HepG2 (cell line): Measurements from ENCODE around the gene CTAG1A. TPM values are rescaled to one million over a fixed set of nuclear protein-coding genes. Genes with fewer than 3 reads are reported as not detected.

Experiments used
- BRCA1 ChIP-seq: sonication (generic); formaldehyde crosslinking; IDR thresholded peaks from 2 replicates; pipeline ENCODE4 v1.4.0; 2020; ENCODE audit warnings: missing genetic modification reagents
- NR2C2 ChIP-seq: sonication (generic); formaldehyde crosslinking; IDR thresholded peaks from 2 replicates; pipeline ENCODE4 v1.4.0; 2020; ENCODE audit warnings: missing genetic modification reagents, mild to moderate bottlenecking, moderate library complexity, borderline replicate concordance
- ONECUT2 ChIP-seq: sonication (generic); formaldehyde crosslinking; IDR thresholded peaks from 2 replicates; pipeline ENCODE4 v1.4.0; 2020; ENCODE audit warnings: missing genetic modification reagents
- SALL2 ChIP-seq: sonication (generic); formaldehyde crosslinking; IDR thresholded peaks from 2 replicates; pipeline ENCODE4 v1.8.1; 2023; ENCODE audit warnings: mild to moderate bottlenecking, missing genetic modification reagents, inconsistent platforms
- SNAI1 ChIP-seq: sonication (generic); formaldehyde crosslinking; IDR thresholded peaks from 2 replicates; pipeline ENCODE4 v1.5.0; 2020; ENCODE audit warnings: mild to moderate bottlenecking, missing genetic modification reagents, borderline replicate concordance
- ZFAT ChIP-seq: sonication (generic); formaldehyde crosslinking; conservative IDR thresholded peaks from 2 replicates; pipeline ENCODE4 v1.8.1; 2023; ENCODE audit warnings: missing genetic modification reagents, inconsistent platforms
- ZFP36L2 ChIP-seq: sonication (generic); formaldehyde crosslinking; IDR thresholded peaks from 2 replicates; pipeline ENCODE4 v1.4.0; 2020; ENCODE audit warnings: missing genetic modification reagents
- ZMYM4 ChIP-seq: sonication (generic); formaldehyde crosslinking; IDR thresholded peaks from 2 replicates; pipeline ENCODE4 v1.8.1; 2023; ENCODE audit warnings: mild to moderate bottlenecking, missing genetic modification reagents
- ZNF468 ChIP-seq: sonication (generic); formaldehyde crosslinking; IDR thresholded peaks from 2 replicates; pipeline ENCODE4 v1.8.0; 2022; ENCODE audit warnings: mild to moderate bottlenecking, moderate library complexity, missing genetic modification reagents
- ZNF670 ChIP-seq: sonication (generic); formaldehyde crosslinking; IDR thresholded peaks from 2 replicates; pipeline ENCODE4 v1.8.0; 2022; ENCODE audit warnings: mild to moderate bottlenecking, missing genetic modification reagents, borderline replicate concordance
- polyA plus RNA-seq, 8 experiments: library from polyadenylated mRNA; depleted of rRNA in 3 of 8; stranded (reverse) in 7 of 8; unstranded in 1 of 8; fragments of >200 nt; fragmentation: Illumina TruSeq in 4 of 8; extraction: Trizol in 4 of 8; gene quantifications; 2 replicates each; pipeline versions ENCODE4 v1.2.1 to v1.2.3, GENCODE V29; 2011 to 2016; ENCODE audit warnings: low read depth in 4 of 8, missing spikeins in 1 of 8, mixed read lengths in 1 of 8; ENCODE audit not compliant: insufficient read depth in 1 of 8
- total RNA-seq, 5 experiments: library from RNA; depleted of rRNA; stranded (reverse); fragments of >200 nt; fragmentation: Illumina TruSeq; extraction: Trizol; gene quantifications; 2 replicates each; pipeline ENCODE4 v1.2.3, GENCODE V29; 2016; ENCODE audit warnings: low read depth in 1 of 5
- TF ChIP-seq, protein P1 (sequence below): sonication (generic); formaldehyde crosslinking; IDR thresholded peaks from one replicate; pipeline ENCODE4 v1.5.1; 2020; ENCODE audit warnings: mild to moderate bottlenecking, missing genetic modification reagents; ENCODE audit errors: not compliant biosample characterization
- TF ChIP-seq, protein P2 (sequence below): sonication (generic); formaldehyde crosslinking; IDR thresholded peaks from 2 replicates; pipeline ENCODE4 v1.4.0; 2020; ENCODE audit warnings: missing genetic modification reagents
- TF ChIP-seq, protein P3 (sequence below): sonication (generic); formaldehyde crosslinking; IDR thresholded peaks from 2 replicates; pipeline ENCODE4 v1.5.1; 2020; ENCODE audit warnings: mild to moderate bottlenecking, missing genetic modification reagents, borderline replicate concordance

CTAG1A gene
- total and polyA plus RNA-seq, 2 of the 13 experiments (the other 11 are each of a cell fraction or from before 2014, with no cell fraction given), result not detected

DNA sequence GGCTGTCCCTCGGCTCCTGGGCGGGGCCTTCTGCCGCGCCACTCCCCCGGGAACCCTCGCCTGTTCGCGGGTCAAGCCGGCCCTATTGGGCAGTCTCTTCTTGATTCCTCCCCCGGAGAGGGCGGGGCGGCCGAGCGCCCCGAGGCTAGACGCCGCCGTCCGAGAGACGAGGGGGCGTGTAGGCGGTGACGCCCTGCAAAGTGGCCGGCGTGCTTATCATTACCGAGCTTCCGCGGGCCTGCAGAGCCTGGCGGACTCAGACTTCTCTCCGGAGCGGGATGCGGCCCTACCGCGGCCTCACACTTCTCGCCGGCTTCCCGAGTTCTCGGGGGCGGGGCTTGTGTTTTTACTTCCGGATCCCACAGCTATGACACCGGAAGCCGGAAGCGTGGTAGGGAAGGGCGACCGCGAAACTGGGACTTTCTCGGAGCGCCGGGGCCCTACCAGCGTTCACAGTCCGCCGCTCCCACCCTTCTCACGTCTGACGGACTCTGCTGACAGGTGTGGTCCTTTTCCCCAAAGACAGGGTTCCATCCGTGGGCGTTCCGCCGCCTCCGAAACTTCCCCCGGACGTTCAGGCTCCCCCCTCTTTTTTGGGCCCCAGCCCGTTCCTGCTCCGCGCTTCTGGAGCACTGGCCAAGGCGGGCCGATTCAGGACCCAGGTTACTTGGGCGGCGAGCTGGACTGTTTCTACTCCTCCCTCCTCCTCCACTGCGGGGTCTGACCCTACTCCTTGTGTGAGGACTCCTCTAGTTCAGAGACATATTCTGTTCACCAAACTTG, 37.5 kb upstream of the CTAG1A start, which contains the start of gene IKBKG (continued):
- TF ChIP-seq, protein P1, sequence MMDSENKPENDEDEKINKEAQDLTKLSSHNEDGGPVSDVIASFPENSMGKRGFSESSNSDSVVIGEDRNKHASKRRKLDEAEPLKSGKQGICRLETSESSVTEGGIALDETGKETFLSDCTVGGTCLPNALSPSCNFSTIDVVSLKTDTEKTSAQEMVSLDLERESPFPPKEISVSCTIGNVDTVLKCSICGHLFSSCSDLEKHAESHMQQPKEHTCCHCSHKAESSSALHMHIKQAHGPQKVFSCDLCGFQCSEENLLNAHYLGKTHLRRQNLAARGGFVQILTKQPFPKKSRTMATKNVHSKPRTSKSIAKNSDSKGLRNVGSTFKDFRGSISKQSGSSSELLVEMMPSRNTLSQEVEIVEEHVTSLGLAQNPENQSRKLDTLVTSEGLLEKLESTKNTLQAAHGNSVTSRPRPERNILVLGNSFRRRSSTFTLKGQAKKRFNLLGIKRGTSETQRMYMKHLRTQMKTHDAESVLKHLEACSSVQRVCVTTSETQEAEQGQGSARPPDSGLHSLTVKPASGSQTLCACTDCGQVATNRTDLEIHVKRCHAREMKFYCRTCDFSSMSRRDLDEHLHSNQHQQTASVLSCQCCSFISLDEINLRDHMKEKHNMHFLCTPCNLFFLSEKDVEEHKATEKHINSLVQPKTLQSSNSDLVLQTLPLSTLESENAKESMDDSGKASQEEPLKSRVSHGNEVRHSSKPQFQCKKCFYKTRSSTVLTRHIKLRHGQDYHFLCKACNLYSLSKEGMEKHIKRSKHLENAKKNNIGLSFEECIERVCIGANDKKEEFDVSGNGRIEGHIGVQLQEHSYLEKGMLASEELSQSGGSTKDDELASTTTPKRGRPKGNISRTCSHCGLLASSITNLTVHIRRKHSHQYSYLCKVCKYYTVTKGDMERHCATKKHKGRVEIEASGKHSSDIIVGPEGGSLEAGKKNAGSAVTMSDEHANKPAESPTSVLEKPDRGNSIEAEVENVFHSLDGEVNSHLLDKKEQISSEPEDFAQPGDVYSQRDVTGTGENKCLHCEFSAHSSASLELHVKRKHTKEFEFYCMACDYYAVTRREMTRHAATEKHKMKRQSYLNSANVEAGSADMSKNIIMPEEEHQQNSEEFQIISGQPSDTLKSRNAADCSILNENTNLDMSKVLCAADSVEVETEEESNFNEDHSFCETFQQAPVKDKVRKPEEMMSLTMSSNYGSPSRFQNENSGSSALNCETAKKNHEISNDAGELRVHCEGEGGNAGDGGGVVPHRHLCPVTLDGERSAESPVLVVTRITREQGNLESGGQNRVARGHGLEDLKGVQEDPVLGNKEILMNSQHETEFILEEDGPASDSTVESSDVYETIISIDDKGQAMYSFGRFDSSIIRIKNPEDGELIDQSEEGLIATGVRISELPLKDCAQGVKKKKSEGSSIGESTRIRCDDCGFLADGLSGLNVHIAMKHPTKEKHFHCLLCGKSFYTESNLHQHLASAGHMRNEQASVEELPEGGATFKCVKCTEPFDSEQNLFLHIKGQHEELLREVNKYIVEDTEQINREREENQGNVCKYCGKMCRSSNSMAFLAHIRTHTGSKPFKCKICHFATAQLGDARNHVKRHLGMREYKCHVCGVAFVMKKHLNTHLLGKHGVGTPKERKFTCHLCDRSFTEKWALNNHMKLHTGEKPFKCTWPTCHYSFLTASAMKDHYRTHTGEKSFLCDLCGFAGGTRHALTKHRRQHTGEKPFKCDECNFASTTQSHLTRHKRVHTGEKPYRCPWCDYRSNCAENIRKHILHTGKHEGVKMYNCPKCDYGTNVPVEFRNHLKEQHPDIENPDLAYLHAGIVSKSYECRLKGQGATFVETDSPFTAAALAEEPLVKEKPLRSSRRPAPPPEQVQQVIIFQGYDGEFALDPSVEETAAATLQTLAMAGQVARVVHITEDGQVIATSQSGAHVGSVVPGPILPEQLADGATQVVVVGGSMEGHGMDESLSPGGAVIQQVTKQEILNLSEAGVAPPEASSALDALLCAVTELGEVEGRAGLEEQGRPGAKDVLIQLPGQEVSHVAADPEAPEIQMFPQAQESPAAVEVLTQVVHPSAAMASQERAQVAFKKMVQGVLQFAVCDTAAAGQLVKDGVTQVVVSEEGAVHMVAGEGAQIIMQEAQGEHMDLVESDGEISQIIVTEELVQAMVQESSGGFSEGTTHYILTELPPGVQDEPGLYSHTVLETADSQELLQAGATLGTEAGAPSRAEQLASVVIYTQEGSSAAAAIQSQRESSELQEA, result peak; percentile 36
- TF ChIP-seq NR2C2 (CRISPR knock-in tag) (peak; percentile 99), ONECUT2 (no peak), BRCA1 (CRISPR knock-in tag) (no peak), ZNF468 (CRISPR knock-in tag) (no peak), SALL2 (CRISPR knock-in tag) (no peak), SNAI1 (CRISPR knock-in tag) (no peak), ZMYM4 (CRISPR knock-in tag) (no peak), ZFP36L2 (no peak), ZFAT (no peak), ZNF670 (CRISPR knock-in tag) (peak; percentile 64; the same call in 1 of the 2 replicates)
- TF ChIP-seq, protein P2, sequence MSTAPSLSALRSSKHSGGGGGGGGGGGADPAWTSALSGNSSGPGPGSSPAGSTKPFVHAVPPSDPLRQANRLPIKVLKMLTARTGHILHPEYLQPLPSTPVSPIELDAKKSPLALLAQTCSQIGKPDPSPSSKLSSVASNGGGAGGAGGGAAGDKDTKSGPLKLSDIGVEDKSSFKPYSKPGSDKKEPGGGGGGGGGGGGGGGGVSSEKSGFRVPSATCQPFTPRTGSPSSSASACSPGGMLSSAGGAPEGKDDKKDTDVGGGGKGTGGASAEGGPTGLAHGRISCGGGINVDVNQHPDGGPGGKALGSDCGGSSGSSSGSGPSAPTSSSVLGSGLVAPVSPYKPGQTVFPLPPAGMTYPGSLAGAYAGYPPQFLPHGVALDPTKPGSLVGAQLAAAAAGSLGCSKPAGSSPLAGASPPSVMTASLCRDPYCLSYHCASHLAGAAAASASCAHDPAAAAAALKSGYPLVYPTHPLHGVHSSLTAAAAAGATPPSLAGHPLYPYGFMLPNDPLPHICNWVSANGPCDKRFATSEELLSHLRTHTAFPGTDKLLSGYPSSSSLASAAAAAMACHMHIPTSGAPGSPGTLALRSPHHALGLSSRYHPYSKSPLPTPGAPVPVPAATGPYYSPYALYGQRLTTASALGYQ (CRISPR knock-in tag), result no peak
- TF ChIP-seq, protein P3, sequence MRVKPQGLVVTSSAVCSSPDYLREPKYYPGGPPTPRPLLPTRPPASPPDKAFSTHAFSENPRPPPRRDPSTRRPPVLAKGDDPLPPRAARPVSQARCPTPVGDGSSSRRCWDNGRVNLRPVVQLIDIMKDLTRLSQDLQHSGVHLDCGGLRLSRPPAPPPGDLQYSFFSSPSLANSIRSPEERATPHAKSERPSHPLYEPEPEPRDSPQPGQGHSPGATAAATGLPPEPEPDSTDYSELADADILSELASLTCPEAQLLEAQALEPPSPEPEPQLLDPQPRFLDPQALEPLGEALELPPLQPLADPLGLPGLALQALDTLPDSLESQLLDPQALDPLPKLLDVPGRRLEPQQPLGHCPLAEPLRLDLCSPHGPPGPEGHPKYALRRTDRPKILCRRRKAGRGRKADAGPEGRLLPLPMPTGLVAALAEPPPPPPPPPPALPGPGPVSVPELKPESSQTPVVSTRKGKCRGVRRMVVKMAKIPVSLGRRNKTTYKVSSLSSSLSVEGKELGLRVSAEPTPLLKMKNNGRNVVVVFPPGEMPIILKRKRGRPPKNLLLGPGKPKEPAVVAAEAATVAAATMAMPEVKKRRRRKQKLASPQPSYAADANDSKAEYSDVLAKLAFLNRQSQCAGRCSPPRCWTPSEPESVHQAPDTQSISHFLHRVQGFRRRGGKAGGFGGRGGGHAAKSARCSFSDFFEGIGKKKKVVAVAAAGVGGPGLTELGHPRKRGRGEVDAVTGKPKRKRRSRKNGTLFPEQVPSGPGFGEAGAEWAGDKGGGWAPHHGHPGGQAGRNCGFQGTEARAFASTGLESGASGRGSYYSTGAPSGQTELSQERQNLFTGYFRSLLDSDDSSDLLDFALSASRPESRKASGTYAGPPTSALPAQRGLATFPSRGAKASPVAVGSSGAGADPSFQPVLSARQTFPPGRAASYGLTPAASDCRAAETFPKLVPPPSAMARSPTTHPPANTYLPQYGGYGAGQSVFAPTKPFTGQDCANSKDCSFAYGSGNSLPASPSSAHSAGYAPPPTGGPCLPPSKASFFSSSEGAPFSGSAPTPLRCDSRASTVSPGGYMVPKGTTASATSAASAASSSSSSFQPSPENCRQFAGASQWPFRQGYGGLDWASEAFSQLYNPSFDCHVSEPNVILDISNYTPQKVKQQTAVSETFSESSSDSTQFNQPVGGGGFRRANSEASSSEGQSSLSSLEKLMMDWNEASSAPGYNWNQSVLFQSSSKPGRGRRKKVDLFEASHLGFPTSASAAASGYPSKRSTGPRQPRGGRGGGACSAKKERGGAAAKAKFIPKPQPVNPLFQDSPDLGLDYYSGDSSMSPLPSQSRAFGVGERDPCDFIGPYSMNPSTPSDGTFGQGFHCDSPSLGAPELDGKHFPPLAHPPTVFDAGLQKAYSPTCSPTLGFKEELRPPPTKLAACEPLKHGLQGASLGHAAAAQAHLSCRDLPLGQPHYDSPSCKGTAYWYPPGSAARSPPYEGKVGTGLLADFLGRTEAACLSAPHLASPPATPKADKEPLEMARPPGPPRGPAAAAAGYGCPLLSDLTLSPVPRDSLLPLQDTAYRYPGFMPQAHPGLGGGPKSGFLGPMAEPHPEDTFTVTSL (CRISPR knock-in tag), result no peak
